ENCODE results near the gene SMCP. TPM values are rescaled to one million over a fixed set of nuclear protein-coding genes. Genes with fewer than 3 reads are reported as not detected.

SMCP gene
- total RNA-seq, 1 experiment from 2014 or later, result not detected

DNA sequence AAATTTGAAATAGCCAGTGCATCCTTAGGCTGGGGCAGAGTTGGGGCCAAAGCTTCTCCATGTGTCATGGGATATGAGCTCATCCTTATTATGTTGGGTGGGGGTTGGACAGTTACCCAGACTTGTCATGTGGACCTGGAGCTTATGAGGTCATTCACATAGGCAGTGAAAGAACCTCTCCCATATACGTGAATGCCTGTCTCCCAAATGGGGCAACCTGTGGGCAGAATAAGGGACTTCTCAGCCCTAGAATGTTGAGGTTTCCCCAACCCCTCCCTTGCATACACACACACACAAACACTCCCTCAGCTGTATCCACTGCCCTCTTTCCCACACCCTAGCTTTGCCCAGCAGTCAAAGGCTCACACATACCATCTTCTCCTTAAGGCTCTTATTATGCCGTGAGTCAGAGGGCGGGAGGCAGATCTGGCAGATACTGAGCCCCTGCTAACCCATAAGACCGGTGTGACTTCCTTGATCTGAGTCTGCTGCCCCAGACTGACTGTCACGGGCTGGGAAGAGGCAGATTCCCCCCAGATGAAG is 28.0 kb downstream of the SMCP start:
- Histone ChIP-seq H3K4me1 (ENCODE audit: insufficient read depth, low read length) (peaks cover 34% of the 10 kb centered on the region), H3K27ac (ENCODE audit: low read length) (peak overlapping the region; percentile 75), H4K20me1 (ENCODE audit: low read length) (no peaks in the 10 kb centered on the region), H3K4me3 (ENCODE audit: low read length) (no peak overlapping the region), H3K4me2 (ENCODE audit: low read length) (peak overlapping the region; percentile 54), H2AFZ (ENCODE audit: low read length) (0 out of 2 replicates have a peak overlapping the region, but pooled peaks have one; percentile 17), H3K9ac (ENCODE audit: low read length) (no peak overlapping the region), H3K79me2 (ENCODE audit: low read length) (no peaks in the 10 kb centered on the region), H3K27me3 (ENCODE audit: low read length) (no peaks in the 10 kb centered on the region), H3K9me3 (ENCODE audit: low read length) (no peaks in the 10 kb centered on the region), H3K36me3 (ENCODE audit: low read depth, low read length) (no peaks in the 10 kb centered on the region), H3K9me2 (replicated peaks; ENCODE audit: low read length) (no peaks in the 10 kb centered on the region), H3F3A (ENCODE audit: low read length, unreplicated experiment) (no peaks in the 10 kb centered on the region)
- DNase-seq (peak; percentile 87), ATAC-seq (peak; percentile 43)
- POLR2A ChIA-PET (ENCODE audit: unreplicated experiment), result interaction anchor here (0.7 kb wide), 1 partner anchor 913 kb away, joined by 4 read pairs; the partner anchor contains the start of gene S100A10
- CTCF ChIA-PET, result no interaction called here
- intact Hi-C loops (cut with micrococcal nuclease), result no loop called here
- TF ChIP-seq, protein P1, sequence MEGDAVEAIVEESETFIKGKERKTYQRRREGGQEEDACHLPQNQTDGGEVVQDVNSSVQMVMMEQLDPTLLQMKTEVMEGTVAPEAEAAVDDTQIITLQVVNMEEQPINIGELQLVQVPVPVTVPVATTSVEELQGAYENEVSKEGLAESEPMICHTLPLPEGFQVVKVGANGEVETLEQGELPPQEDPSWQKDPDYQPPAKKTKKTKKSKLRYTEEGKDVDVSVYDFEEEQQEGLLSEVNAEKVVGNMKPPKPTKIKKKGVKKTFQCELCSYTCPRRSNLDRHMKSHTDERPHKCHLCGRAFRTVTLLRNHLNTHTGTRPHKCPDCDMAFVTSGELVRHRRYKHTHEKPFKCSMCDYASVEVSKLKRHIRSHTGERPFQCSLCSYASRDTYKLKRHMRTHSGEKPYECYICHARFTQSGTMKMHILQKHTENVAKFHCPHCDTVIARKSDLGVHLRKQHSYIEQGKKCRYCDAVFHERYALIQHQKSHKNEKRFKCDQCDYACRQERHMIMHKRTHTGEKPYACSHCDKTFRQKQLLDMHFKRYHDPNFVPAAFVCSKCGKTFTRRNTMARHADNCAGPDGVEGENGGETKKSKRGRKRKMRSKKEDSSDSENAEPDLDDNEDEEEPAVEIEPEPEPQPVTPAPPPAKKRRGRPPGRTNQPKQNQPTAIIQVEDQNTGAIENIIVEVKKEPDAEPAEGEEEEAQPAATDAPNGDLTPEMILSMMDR (conservative IDR thresholded peaks at IDR 0.05; ENCODE audit: low read depth, low read length), result no peak
- TF ChIP-seq EZH2phosphoT487 (IDR thresholded peaks at IDR 0.05; ENCODE audit: borderline replicate concordance, low read length) (no peak), EZH2 (IDR thresholded peaks at IDR 0.05; ENCODE audit: low read length, unreplicated experiment) (no peak)
- no TSS peak for BruUV-seq (replicated peaks)

DNA sequence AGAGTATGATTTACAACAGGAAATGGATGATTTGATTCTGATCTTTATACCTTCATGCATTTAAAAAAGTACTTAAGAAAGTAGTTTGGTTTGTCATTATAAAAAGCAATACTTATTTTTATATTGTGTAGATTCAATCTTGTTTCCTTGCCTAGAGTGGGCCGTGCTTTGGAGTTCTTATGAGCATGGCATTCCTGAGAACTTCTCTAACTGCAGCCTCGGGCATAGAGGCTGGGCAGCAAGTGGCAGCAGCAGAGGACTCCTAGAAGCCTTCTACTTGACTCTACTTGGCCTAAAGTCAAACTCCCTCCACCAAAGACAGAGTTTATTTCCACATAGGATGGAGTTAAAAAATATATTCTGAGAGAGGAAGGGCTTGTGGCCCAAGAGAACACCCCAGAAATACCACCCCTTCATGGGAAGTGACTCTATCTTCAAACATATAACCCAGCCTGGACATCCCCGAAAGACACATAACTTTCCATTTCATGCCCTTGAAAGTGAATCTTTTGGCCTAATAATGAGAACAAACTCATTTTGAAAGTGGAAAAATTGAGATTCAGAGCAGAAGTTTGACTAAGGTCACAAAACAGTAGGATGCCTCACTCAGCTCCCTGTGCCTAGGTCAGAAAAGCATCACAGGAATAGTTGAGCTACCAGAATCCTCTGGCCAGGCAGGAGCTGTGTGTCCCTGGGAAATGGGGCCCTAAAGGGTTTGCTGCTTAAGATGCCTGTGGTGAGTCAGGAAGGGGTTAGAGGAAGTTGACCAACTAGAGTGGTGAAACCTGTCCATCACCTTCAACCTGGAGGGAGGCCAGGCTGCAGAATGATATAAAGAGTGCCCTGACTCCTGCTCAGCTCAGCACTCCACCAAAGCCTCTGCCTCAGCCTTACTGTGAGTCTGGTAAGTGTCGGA is 29.8 kb downstream of the SMCP start, which contains the start of gene IVL:
Gene IVL (plus strand): TSS at position 861 of the 916 bp plus-strand sequence. CDS start 1,252 bp downstream, outside the sequence.
- Histone ChIP-seq H3K79me2 (ENCODE audit: low read length) (no peaks in the 10 kb centered on the region), H3F3A (ENCODE audit: low read length, unreplicated experiment) (no peaks in the 10 kb centered on the region), H3K36me3 (ENCODE audit: low read depth, low read length) (no peaks in the 10 kb centered on the region), H2AFZ (ENCODE audit: low read length) (no peak within 1 kb of the TSS), H3K4me1 (ENCODE audit: insufficient read depth, low read length) (peaks cover 34% of the 10 kb centered on the region), H3K27me3 (ENCODE audit: low read length) (peaks cover 6% of the 10 kb centered on the region), H3K27ac (ENCODE audit: low read length) (peak within 1 kb of the TSS; percentile 63), H4K20me1 (ENCODE audit: low read length) (no peaks in the 10 kb centered on the region), H3K4me2 (ENCODE audit: low read length) (peak within 1 kb of the TSS; percentile 32), H3K4me3 (ENCODE audit: low read length) (no peak within 1 kb of the TSS), H3K9me2 (replicated peaks; ENCODE audit: low read length) (no peaks in the 10 kb centered on the region), H3K9me3 (ENCODE audit: low read length) (no peaks in the 10 kb centered on the region), H3K9ac (ENCODE audit: low read length) (no peak within 1 kb of the TSS; the same call in 1 of the 2 replicates)
- ATAC-seq (peak; percentile 53), DNase-seq (peak; percentile 91)
- BruUV-seq (replicated peaks), result no TSS peak
- ChIA-PET POLR2A (ENCODE audit: unreplicated experiment) (no interaction called here), CTCF (no interaction called here)
- intact Hi-C loops (cut with micrococcal nuclease), result no loop called here
- TF ChIP-seq, protein P1 (conservative IDR thresholded peaks at IDR 0.05; ENCODE audit: low read depth, low read length), result no peak
- no peak for TF ChIP-seq EZH2 (IDR thresholded peaks at IDR 0.05; ENCODE audit: low read length, unreplicated experiment)
- TF ChIP-seq EZH2phosphoT487 (IDR thresholded peaks at IDR 0.05; ENCODE audit: borderline replicate concordance, low read length), result no peak

All from PC-3 (cell line).